HEK293T (cell line): ENCODE measurements around the gene SWSAP1.

Source experiments
- BHLHE40 ChIP-seq: fragments of 450-650 bp; IDR thresholded peaks from 2 replicates; pipeline ENCODE4 v1.6.1; 2016; ENCODE audit warnings: mild to moderate bottlenecking, moderate library complexity, borderline replicate concordance
- CTBP1 ChIP-seq: fragments of 450-650 bp; IDR thresholded peaks from 2 replicates; pipeline ENCODE4 v1.6.1; 2016; ENCODE audit warnings: borderline replicate concordance
- ELF4 ChIP-seq: fragments of 450-650 bp; IDR thresholded peaks from 2 replicates; pipeline ENCODE4 v1.6.1; 2017; ENCODE audit warnings: antibody characterized with exemption
- FOXM1 ChIP-seq: fragments of 450-650 bp; IDR thresholded peaks from 2 replicates; pipeline ENCODE4 v1.6.1; 2017; ENCODE audit warnings: mild to moderate bottlenecking, borderline replicate concordance
- SP1 ChIP-seq: fragments of 450-650 bp; IDR thresholded peaks from 2 replicates; pipeline ENCODE4 v1.6.1; 2017
- SUZ12 ChIP-seq: fragments of 450-650 bp; IDR thresholded peaks from 2 replicates; pipeline ENCODE4 v1.6.1; 2016; ENCODE audit warnings: mild to moderate bottlenecking
- TARDBP ChIP-seq: fragments of 450-650 bp; IDR thresholded peaks from 2 replicates; pipeline ENCODE4 v1.6.1; 2016
- TF ChIP-seq, protein P1 (sequence below): fragments of 450-650 bp; IDR thresholded peaks from 2 replicates; pipeline ENCODE4 v1.6.1; 2016

DNA sequence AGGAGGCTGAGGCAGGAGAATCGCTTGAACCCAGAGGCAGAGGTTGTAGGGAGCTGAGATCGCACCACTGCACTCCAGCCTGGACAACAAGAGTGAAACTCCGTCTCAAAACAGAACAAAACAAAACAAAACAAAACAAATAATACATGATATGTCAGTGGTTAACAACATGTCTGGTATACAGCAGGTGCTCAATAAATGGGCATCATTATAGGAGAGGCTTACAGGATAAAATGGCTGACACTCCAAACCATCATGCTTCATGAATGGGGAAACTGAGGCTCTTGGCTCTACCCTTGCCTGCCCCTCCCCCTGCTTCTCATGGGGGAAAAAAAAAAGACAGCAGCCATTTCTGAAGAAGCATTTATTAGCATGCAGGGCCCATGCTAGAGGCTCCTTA lies 32.0 kb upstream of the SWSAP1 start:
- TF ChIP-seq ELF4 (no peak), SP1 (no peak), TARDBP (no peak), BHLHE40 (no peak), SUZ12 (no peak), CTBP1 (no peak), FOXM1 (no peak)
- TF ChIP-seq, protein P1, sequence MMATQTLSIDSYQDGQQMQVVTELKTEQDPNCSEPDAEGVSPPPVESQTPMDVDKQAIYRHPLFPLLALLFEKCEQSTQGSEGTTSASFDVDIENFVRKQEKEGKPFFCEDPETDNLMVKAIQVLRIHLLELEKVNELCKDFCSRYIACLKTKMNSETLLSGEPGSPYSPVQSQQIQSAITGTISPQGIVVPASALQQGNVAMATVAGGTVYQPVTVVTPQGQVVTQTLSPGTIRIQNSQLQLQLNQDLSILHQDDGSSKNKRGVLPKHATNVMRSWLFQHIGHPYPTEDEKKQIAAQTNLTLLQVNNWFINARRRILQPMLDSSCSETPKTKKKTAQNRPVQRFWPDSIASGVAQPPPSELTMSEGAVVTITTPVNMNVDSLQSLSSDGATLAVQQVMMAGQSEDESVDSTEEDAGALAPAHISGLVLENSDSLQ, result no peak
